H1 (cell line): ENCODE results near the gene NFKB1.

ENCODE experiments used
- EP300 ChIP-seq, 2 experiments: IDR thresholded peaks; 1 replicate in 1 of 2; 2 replicates in 1 of 2; pipeline ENCODE4 v1.6.1; 2011 to 2012; ENCODE audit warnings: low read depth in 2 of 2, low read length in 2 of 2, mild to moderate bottlenecking in 2 of 2, borderline replicate concordance in 1 of 2, inconsistent platforms in 1 of 2, moderate library complexity in 1 of 2
- MAFK ChIP-seq: IDR thresholded peaks from 2 replicates; pipeline ENCODE4 v1.6.1; 2012; ENCODE audit warnings: low read depth, mild to moderate bottlenecking, improper control_type of control experiment, low read length
- PHF8 ChIP-seq: fragments of 200-600 bp; sonication (generic); conservative IDR thresholded peaks from 2 replicates; pipeline ENCODE4 v1.7.1; 2012; ENCODE audit warnings: low read depth, mild to moderate bottlenecking, inconsistent platforms, low read length, moderate library complexity
- POLR2A ChIP-seq, 2 experiments: IDR thresholded peaks; 1 replicate in 1 of 2; 2 replicates in 1 of 2; pipeline ENCODE4 v1.6.1; 2011; ENCODE audit warnings: low read depth in 2 of 2, low read length in 2 of 2, mild to moderate bottlenecking in 2 of 2; ENCODE audit errors: control extremely low read depth in 1 of 2
- SP1 ChIP-seq: IDR thresholded peaks from 2 replicates; pipeline ENCODE4 v1.6.1; 2011; ENCODE audit warnings: low read depth, low read length
- SRF ChIP-seq: IDR thresholded peaks from 2 replicates; pipeline ENCODE4 v1.6.1; 2011; ENCODE audit warnings: mild to moderate bottlenecking, low read depth, low read length, moderate library complexity
- TAF7 ChIP-seq: optimal IDR thresholded peaks from 2 replicates; pipeline ENCODE3; 2011; ENCODE audit warnings: low read depth, mild to moderate bottlenecking, inconsistent platforms, low read length, moderate library complexity, borderline replicate concordance
- TBP ChIP-seq: IDR thresholded peaks from 2 replicates; pipeline ENCODE4 v1.6.1; 2011; ENCODE audit warnings: low read depth, low read length, improper control_type of control experiment
- TEAD4 ChIP-seq: IDR thresholded peaks from 2 replicates; pipeline ENCODE4 v1.6.1; 2012; ENCODE audit warnings: low read depth, low read length, inconsistent platforms, mixed read lengths
- TF ChIP-seq, protein P1 (sequence below): IDR thresholded peaks from 2 replicates; pipeline ENCODE4 v1.6.1; 2012; ENCODE audit warnings: inconsistent platforms
- TF ChIP-seq, protein P2 (sequence below), 3 experiments: IDR thresholded peaks; 1 replicate in 2 of 3; 2 replicates in 1 of 3; pipeline versions ENCODE4 v1.5.1 to v1.6.1; 2011; ENCODE audit warnings: low read length in 3 of 3, mild to moderate bottlenecking in 3 of 3, inconsistent platforms in 2 of 3, low read depth in 1 of 3, moderate library complexity in 1 of 3; ENCODE audit not compliant: insufficient read depth in 1 of 3; ENCODE audit errors: control extremely low read depth in 1 of 3

DNA sequence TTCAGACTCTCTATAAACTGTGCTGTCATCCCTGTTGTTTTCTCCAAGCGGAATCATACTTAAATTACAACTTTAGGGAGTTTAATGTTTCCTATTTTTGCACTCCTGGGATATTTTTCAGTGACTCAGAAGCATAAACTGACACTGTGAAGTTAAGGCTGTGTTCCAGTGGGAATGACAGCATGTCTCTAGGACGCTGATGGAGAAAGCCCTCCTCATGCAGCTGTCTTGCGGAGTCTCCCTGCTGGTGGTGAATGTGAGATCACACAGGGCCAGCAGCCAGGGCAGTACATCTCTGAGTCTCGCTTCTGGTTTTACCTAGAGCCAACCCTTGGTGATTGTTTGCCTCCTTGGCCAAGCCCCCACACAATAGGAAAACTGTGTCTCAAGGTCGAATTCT is 53.3 kb downstream of the NFKB1 start:
- TF ChIP-seq TEAD4 (no peak), EP300 (IDR thresholded peaks at IDR 0.05; ENCODE audit: borderline replicate concordance in 1 of 2, low read depth in 2 of 2, low read length in 2 of 2) (no peak), SRF (no peak), MAFK (no peak), SP1 (no peak), TBP (no peak), TAF7 (no peak), PHF8 (no peak), POLR2A (IDR thresholded peaks at IDR 0.05; ENCODE audit: control extremely low read depth in 1 of 2, low read depth in 2 of 2, low read length in 2 of 2) (no peak)
- TF ChIP-seq, protein P1, sequence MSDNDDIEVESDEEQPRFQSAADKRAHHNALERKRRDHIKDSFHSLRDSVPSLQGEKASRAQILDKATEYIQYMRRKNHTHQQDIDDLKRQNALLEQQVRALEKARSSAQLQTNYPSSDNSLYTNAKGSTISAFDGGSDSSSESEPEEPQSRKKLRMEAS: no peak
- TF ChIP-seq, protein P2, sequence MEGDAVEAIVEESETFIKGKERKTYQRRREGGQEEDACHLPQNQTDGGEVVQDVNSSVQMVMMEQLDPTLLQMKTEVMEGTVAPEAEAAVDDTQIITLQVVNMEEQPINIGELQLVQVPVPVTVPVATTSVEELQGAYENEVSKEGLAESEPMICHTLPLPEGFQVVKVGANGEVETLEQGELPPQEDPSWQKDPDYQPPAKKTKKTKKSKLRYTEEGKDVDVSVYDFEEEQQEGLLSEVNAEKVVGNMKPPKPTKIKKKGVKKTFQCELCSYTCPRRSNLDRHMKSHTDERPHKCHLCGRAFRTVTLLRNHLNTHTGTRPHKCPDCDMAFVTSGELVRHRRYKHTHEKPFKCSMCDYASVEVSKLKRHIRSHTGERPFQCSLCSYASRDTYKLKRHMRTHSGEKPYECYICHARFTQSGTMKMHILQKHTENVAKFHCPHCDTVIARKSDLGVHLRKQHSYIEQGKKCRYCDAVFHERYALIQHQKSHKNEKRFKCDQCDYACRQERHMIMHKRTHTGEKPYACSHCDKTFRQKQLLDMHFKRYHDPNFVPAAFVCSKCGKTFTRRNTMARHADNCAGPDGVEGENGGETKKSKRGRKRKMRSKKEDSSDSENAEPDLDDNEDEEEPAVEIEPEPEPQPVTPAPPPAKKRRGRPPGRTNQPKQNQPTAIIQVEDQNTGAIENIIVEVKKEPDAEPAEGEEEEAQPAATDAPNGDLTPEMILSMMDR (IDR thresholded peaks at IDR 0.05; ENCODE audit: control extremely low read depth in 1 of 3, insufficient read depth in 1 of 3, low read depth in 1 of 3, low read length in 3 of 3): no peak
